Coronary artery (tissue), 2 donors: ENCODE measurements around the gene PLP1.
A peak's percentile ranks its signal among the peaks of the same experiment; 100 is the strongest.

ENCODE experiments used
- DNase-seq: peaks from one replicate; pipeline ENCODE4 v3.0.0-alpha.2; 2017; ENCODE audit warnings: low spot score
- H3K27ac ChIP-seq, 2 donors: fragments of 200-600 bp; sonication (generic); one replicate each; pipeline ENCODE4 v1.5.1; 2016 to 2019
- H3K4me3 ChIP-seq: fragments of 200-600 bp; sonication (generic); 2 replicates; pipeline ENCODE4 v1.5.1; 2016; ENCODE audit warnings: mild to moderate bottlenecking, moderate library complexity
- TF ChIP-seq, protein P1 (sequence below): fragments of 200-600 bp; sonication (generic); IDR thresholded peaks from one replicate; pipeline ENCODE4 v1.5.1; 2019; ENCODE audit warnings: antibody characterized with exemption

Gene PLP1

DNA sequence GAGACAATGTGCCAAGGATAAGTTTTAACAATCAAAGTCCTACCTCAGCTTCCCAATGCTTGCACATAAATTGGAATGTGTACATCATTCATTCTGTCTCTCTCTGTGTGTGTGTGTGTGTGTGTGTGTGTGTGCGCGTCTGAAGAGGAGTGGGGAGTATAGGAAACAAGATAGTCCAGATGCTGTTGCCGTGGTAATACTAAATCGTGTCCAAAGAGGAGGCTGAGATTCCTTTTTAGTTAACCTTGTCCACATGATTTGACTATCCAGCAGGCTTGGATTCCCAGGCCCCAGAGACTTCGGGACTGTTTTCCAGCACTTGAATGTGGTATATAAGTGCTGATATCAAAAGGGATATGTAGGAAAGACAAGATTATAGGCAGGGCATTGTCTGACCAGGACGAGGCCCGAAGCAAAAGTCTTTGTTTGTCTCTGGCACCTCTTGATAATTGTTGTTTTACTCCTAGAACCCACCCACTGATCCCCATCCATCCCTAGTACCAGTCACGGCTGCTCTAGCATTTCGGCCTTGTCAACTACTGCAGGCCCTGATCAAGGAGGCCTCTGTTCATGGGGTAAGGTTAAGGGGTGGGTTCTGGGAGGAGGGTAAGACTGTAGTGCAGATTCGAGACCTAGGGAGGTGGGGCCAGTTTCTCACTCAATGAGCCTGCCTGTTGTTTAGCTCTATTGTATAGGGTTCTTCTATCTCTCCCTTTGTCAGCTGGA, 3.9 kb downstream of the PLP1 start:
- no peak overlapping the region for H3K4me3 ChIP-seq
- TF ChIP-seq, protein P1, sequence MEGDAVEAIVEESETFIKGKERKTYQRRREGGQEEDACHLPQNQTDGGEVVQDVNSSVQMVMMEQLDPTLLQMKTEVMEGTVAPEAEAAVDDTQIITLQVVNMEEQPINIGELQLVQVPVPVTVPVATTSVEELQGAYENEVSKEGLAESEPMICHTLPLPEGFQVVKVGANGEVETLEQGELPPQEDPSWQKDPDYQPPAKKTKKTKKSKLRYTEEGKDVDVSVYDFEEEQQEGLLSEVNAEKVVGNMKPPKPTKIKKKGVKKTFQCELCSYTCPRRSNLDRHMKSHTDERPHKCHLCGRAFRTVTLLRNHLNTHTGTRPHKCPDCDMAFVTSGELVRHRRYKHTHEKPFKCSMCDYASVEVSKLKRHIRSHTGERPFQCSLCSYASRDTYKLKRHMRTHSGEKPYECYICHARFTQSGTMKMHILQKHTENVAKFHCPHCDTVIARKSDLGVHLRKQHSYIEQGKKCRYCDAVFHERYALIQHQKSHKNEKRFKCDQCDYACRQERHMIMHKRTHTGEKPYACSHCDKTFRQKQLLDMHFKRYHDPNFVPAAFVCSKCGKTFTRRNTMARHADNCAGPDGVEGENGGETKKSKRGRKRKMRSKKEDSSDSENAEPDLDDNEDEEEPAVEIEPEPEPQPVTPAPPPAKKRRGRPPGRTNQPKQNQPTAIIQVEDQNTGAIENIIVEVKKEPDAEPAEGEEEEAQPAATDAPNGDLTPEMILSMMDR = no peak
- no peak for DNase-seq
- H3K27ac ChIP-seq = no peak overlapping the region

DNA sequence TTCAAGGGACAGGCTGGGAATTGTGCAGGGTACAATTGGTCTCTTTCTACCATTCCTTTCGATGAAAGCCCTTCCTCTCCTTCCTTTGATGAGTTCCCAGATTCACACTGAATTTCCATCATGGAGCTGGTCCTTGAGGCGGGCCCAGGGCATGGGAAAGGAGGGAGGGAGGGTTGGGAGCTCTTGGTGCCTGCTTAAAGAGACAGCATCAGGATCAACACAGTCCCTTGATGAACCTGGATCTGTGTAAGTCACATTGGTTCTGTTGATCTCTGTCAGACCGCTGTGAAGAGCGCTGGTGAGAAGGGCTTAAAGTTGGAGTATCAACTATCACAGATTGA, 4.4 kb downstream of the PLP1 start:
- Histone ChIP-seq H3K27ac (no peak overlapping the region), H3K4me3 (no peak overlapping the region)
- no peak for DNase-seq
- TF ChIP-seq, protein P1 = no peak

DNA sequence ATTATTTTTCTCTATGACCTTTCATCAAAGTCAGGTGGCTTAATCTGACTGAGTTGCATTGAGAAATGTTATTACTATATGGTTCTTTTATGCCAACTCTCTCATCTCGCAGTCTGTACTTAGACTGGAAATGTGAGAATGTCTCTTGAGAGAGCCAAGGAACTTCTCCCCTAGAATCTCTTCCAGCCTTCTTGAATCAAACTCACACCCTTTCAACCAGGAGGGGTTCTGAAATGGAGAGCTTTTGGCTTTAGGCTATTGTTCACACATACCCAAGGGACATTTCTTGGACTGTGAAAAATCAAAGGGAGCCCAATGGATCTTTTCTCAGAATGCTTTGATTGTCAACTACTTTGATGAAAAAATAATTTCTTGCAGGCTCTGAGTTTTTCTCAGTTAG, 5.1 kb downstream of the PLP1 start:
- DNase-seq = no peak
- Histone ChIP-seq H3K27ac (no peak overlapping the region), H3K4me3 (no peak overlapping the region)
- TF ChIP-seq, protein P1 = no peak

DNA sequence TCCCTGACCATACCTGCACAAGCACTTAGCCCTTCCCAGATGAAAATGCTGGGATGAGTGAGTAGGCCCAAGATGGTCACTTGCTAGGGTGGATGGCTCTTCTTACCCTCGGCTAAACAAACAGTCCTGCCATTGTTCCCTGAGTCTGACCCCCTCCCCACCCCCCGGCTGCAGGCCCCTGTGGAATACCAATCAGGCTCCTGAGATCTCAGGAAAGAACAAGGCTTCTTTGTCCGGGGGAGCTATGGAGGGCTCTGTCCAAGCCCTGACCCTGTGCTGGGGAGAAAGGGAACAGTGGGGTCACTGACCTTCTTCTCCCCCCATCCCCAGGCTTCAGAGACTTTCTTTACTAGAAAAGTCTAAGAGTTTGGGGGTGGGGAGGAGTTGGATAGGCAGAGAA, 6.0 kb downstream of the PLP1 start:
- TF ChIP-seq, protein P1 = no peak
- no peak for DNase-seq
- no peak overlapping the region for H3K27ac ChIP-seq
- H3K4me3 ChIP-seq = no peak overlapping the region

DNA sequence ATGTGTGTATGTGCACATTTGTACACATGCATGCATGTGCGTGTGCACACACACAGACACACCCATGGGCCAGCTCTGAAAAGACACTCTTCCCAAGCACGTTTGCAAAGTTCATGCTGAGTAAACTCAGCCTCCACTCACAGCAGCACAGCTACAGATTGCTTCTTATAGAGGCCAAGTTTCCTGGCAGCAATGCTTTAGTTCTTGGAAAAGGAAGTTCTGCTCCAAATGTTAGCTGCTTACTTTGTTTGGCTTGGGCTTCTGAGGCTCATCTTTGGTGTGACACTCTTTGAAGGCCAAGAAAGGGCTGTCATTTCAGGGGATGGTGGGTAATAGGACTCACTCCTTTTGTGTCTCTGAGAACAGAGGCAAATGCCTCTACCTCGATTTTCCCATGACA, 6.6 kb downstream of the PLP1 start:
- TF ChIP-seq, protein P1 = no peak
- H3K4me3 ChIP-seq = no peak overlapping the region
- no peak for DNase-seq
- H3K27ac ChIP-seq = peak overlapping the region in 1 of 2 donors; percentile 24

DNA sequence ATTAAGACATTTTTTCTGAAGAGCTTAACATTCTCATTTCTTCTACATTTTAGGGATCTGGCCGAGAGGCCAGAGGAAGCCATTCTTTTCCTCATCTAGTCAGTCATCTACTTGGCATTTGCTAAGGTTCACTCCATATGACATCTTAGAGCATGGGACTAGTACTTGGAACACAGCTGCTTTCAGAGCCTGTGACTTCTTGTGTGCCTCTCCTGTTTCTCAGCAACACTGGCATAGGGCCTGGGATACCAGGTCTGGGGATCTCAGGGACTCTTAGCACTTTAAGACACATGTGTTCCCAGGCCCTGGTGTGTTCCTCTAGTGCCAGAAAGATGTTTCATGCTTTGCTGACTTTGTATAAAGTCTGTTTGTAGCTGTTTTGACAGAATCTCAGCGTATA, 7.3 kb downstream of the PLP1 start:
- no peak for DNase-seq

DNA sequence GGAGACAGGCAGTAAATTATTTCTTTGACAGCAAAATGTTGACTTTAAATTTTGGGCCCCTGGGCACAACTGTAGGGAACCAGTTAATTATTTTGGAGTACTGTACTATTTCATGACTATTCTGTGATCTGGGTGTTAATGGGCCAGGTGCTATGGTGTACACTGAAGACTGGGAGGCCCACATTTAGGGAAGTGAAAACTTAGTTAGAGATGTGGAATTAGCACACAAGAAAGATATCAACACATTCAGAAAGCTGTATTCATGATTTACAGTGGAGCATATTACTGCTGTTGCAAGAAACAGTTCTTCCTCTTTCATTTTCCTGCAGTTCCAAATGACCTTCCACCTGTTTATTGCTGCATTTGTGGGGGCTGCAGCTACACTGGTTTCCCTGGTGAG, 12.4 kb downstream of the PLP1 start:
- TF ChIP-seq, protein P1 = no peak
- H3K27ac ChIP-seq = no peak overlapping the region
- no peak overlapping the region for H3K4me3 ChIP-seq
- DNase-seq = no peak

More for the DNA sequence above, 7.3 kb downstream of the PLP1 start:
- Histone ChIP-seq H3K4me3 (no peak overlapping the region), H3K27ac (peak overlapping the region in 1 of 2 donors; percentile 13)
- TF ChIP-seq, protein P1 = no peak
